Measurements from ENCODE around the gene SLC25A1. TPM values are rescaled to one million over a fixed set of nuclear protein-coding genes. Genes with fewer than 3 reads are reported as not detected.

The SLC25A1 gene
- total and polyA plus RNA-seq, 2 of the 4 experiments (the other 2 are of a cell fraction): 41.0 to 56.5 TPM

- H3K4me3 ChIP-seq (ENCODE audit: insufficient read depth, low read depth, low read length): no peak overlapping the region
- peaks cover 41% of the 10 kb centered on the region for H3K27me3 ChIP-seq (ENCODE audit: control insufficient read depth, insufficient read depth, low read length)
- H4K8ac ChIP-seq (ENCODE audit: low read depth in 2 of 2, low read length in 2 of 2): no peak overlapping the region
- H3K4ac ChIP-seq (ENCODE audit: low read depth, low read length): no peak overlapping the region
- dilution Hi-C loops (cut with HindIII; ENCODE audit: low sequenced_read_pairs, unreplicated experiment) (no loop called here), in situ Hi-C loops (cut with MboI; ENCODE audit: low sequenced_read_pairs) (no loop called here), intact Hi-C loops (cut with micrococcal nuclease) (no loop called here)
- H3K27ac ChIP-seq (ENCODE audit: insufficient read depth, low read length): no peak overlapping the region
- BruUV-seq (replicated peaks): no TSS peak
- no peak overlapping the region for H2AK9ac ChIP-seq (replicated peaks; ENCODE audit: low read depth, low read length, poor library complexity)
- no peak overlapping the region for H3K18ac ChIP-seq (ENCODE audit: low read depth, low read length)
- H2BK15ac ChIP-seq (ENCODE audit: low read depth, low read length): no peak overlapping the region
- H3K4me2 ChIP-seq (ENCODE audit: low read depth, low read length): no peak overlapping the region
- ChIA-PET CTCF (no interaction called here), POLR2A (ENCODE audit: unreplicated experiment) (no interaction called here)
- 72% methylated on average over 7 of the region's 8 CpGs; no CpG with 5 or more reads in 1 of the 2 experiments for WGBS, 2 experiments (ENCODE audit: extremely low coverage in 2 of 2, insufficient read length in 1 of 2)
- no peak overlapping the region for H2AK5ac ChIP-seq (ENCODE audit: low read depth, low read length)
- no peak overlapping the region for H2AFZ ChIP-seq (replicated peaks; ENCODE audit: low read length, poor library complexity)
- no peak overlapping the region for H3K23ac ChIP-seq (ENCODE audit: low read depth, low read length)
- no peaks in the 10 kb centered on the region for H3K36me3 ChIP-seq (ENCODE audit: control insufficient read depth, insufficient read depth, low read length)
- no peak overlapping the region for H2BK5ac ChIP-seq (ENCODE audit: low read depth, low read length, poor library complexity, severe bottlenecking)
- no peak overlapping the region for H4K91ac ChIP-seq (ENCODE audit: insufficient read depth, low read depth, low read length)
- peaks cover 7% of the 10 kb centered on the region; the same call in 1 of the 2 replicates for H3K9me1 ChIP-seq (ENCODE audit: insufficient read depth, low read length)
- TF ChIP-seq POLR2A (IDR thresholded peaks at IDR 0.05; ENCODE audit: low read depth, low read length) (no peak), MAZ (IDR thresholded peaks at IDR 0.05; ENCODE audit: borderline replicate concordance, low read depth, low read length) (no peak), RAD21 (IDR thresholded peaks at IDR 0.05; ENCODE audit: low read length) (no peak), FOS (IDR thresholded peaks at IDR 0.05; ENCODE audit: low read depth, low read length) (no peak), RCOR1 (IDR thresholded peaks at IDR 0.05; ENCODE audit: insufficient replicate concordance, low read length) (no peak), BHLHE40 (IDR thresholded peaks at IDR 0.05; ENCODE audit: low read depth, low read length) (no peak), USF2 (IDR thresholded peaks at IDR 0.05; ENCODE audit: low read depth, low read length) (no peak), MAFK (IDR thresholded peaks at IDR 0.05; ENCODE audit: low read depth, low read length) (no peak), CTCF (conservative IDR thresholded peaks at IDR 0.05; ENCODE audit: low read depth, low read length) (no peak), MXI1 (IDR thresholded peaks at IDR 0.05; ENCODE audit: borderline replicate concordance, low read depth, low read length) (no peak), CEBPB (IDR thresholded peaks at IDR 0.05; ENCODE audit: low read depth, low read length) (no peak), SMC3 (IDR thresholded peaks at IDR 0.05; ENCODE audit: low read depth, low read length) (no peak), NFE2L2 (IDR thresholded peaks at IDR 0.05; ENCODE audit: low read depth, low read length) (no peak), ELK1 (IDR thresholded peaks at IDR 0.05; ENCODE audit: borderline replicate concordance, low read depth, low read length) (no peak), RFX5 (IDR thresholded peaks at IDR 0.05; ENCODE audit: low read depth, low read length) (no peak), CHD1 (IDR thresholded peaks at IDR 0.05; ENCODE audit: low read depth, low read length) (no peak)
- H3K9ac ChIP-seq (ENCODE audit: low read depth, low read length): no peak overlapping the region
- ATAC-seq (ENCODE audit: low read depth) (no peak), DNase-seq (no peak)
- H3K56ac ChIP-seq (ENCODE audit: extremely low read depth, insufficient read depth, low read length): no peak overlapping the region
- no peaks in the 10 kb centered on the region for H3K9me3 ChIP-seq (ENCODE audit: control insufficient read depth, insufficient read depth, low read length)
- no peak overlapping the region for H3K14ac ChIP-seq (replicated peaks; ENCODE audit: low read depth, low read length)
- H2BK120ac ChIP-seq (ENCODE audit: low read depth, low read length): no peak overlapping the region
- no peaks in the 10 kb centered on the region for H4K20me1 ChIP-seq (ENCODE audit: insufficient read depth, low read length)
- H3K4me1 ChIP-seq (ENCODE audit: control insufficient read depth, insufficient read depth, low read length): peaks cover 6% of the 10 kb centered on the region
- H2BK20ac ChIP-seq (ENCODE audit: low read depth, low read length): no peak overlapping the region
- H4K5ac ChIP-seq (ENCODE audit: low read depth, low read length): no peak overlapping the region
- peaks cover 3 to 14% of the 10 kb centered on the region in 2 experiments; a peak in 3 of 4 replicates for H3K79me1 ChIP-seq (ENCODE audit: low read depth in 1 of 2, low read length in 2 of 2)
These were observed 12.1 kb downstream of the SLC25A1 start for GRCh38 chr22:19166421-19166820.
